GM19043 (cell line): ENCODE measurements around the gene RPS6KA5.
"Not testable (repeated sequence)": the region's sequence is repeated elsewhere in the genome, so short reads cannot be mapped to it uniquely, and the experiment has no call there.

Experiments
- ATAC-seq: cut with Tn5 transposase; IDR thresholded peaks from one replicate; pipeline ENCODE4 v1.9.1; 2021; ENCODE audit warnings: low read depth; ENCODE audit not compliant: unreplicated experiment

The RPS6KA5 gene

DNA sequence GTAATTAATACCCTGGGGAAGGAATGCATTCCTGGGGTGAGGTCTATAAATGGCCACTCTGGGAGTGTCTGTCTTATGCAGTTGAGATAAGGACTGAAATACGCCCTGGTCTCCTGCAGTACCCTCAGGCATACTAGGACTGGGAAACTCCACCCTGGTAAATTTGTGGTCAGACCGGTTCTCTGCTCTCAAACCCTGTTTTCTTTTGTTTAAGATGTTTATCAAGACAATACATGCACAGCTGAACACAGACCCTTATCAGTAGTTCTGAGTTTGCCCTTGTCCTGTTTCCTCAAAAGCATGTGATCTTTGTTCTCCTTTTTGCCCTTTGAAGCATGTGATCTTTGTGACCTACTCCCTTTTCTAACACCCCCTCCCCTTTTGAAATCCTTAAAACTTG is 106.8 kb downstream of the RPS6KA5 start:
- not testable (repeated sequence) for ATAC-seq

- no peak for ATAC-seq
Measured at GRCh38 chr14:90943367-90943766, 117.1 kb downstream of the RPS6KA5 start.

- no peak for ATAC-seq
Measured at GRCh38 chr14:90942511-90942910, 117.9 kb downstream of the RPS6KA5 start.

DNA sequence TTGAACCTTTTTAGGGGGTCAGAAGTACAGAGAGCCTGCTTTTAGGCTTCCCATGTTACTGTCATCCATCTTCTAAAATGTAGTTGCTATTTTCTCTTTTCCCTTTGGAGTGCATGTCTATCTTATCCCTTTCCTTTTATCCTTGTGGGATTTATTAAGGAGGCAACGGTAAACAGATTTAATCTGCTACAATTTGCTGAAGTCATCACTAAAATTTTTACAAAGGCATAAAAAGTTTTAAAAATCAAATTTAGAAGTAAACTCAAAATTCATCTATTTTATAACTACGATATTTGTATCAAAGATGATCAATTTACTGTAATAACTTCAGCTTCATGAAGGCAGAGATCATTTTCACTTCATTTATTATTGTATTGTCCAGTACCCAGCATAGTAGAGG is 118.7 kb downstream of the RPS6KA5 start:
- no peak for ATAC-seq

- ATAC-seq, result no peak
Measured at GRCh38 chr14:90940318-90940962, 120.0 kb downstream of the RPS6KA5 start.

DNA sequence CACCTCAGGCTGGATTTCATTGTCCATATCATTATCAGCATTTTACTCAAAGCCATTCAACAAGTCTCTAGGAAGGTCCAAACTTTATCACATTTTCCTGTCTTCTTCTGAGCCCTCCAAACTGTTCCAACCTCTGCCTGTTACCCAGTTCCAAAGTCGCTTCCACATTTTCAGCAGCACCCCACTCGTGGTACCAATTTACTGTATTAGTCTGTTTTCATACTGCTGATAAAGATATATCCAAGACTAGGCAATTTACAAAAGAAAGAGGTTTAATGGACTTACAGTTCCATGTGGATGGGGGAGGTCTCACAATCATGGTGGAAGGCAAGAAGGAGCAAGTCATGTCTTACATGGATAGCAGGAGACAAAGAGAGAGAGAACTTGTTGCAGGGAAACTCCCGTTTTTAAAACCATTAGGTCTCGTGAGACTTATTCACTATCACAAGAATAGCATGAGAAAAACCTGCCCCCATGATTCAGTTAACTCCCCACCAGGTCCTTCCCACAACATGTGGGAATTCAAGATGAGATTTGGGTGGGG is 121.1 kb downstream of the RPS6KA5 start:
- ATAC-seq, result not testable (repeated sequence)

DNA sequence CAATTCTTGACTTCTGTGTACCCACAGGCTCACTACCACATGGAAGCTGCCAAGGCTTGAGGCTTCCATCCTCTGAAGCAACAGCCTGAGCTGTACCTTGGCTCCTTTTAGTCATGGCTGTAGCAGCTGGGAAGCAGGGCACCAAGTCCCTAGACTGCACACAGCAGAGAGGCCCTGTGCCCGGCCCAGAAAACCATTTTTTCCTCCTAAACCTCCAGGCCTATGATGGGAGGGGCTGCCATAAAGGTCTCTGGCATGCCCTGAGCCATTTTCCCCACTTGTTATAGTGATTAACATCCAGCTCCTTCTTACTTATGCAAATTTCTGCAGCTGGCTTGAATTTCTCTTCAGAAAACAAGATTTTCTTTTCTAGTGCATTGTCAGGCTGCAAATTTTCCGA is 121.8 kb downstream of the RPS6KA5 start:
- ATAC-seq, result no peak

GRCh38 chr14:90936757-90937440 is 123.5 kb downstream of the RPS6KA5 start:
- ATAC-seq, result no peak

DNA sequence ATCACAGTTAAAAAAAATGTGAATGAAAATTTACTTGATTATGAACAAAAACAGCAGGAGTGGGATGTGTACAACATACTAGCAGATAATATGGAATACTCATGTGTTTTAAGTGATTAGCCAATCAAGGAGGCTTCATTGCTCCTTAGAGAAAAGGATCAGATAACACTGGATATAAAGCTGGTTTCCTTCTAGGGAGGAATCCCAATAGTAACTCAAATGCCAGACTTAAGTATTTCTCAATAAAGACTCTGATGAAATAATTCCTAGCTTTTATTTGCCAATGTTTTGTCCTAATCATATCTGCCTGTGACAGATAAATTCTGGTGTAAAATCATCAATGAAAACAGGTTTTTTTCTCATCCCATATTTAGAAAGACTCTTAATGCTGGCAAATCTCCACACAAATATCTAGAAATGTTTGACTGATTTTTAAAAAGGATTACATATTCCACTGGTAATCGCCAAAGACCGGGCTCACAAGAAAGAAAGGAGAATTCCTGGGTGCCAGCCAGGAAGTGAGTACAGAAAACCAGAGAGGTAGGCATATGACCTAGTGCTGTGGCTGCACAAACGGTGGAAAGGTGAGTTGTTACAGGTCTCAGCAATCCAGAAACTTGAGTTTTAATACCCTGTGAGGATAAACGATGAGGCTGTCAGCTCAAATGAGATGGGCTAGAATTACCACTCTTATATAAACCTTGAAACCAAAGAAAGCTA is 135.7 kb downstream of the RPS6KA5 start:
- no peak for ATAC-seq

DNA sequence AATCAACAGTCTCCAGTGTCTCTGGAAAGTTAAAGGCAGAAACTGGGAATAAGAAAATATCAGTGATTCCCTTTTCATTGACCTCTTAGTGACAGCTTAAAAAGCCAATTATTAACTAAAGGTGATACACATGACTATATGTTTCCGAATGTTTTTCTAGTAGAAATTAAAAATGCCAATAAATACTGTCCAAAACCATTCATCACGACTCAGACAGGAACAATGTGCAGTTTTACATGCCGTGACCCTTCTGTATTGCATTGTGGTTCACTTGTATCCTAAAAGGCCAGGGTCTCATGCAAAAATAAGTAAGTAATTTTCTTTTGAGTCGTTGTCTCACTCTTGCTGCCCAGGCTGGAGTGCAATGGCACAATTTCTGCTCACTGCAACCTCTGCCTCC is 138.3 kb downstream of the RPS6KA5 start:
- no peak for ATAC-seq

GRCh38 chr14:90911121-90911520 is 149.3 kb downstream of the RPS6KA5 start:
- no peak for ATAC-seq

- ATAC-seq, result no peak
Measured at GRCh38 chr14:90907178-90907577, 153.3 kb downstream of the RPS6KA5 start.

GRCh38 chr14:90905531-90905930 is 154.9 kb downstream of the RPS6KA5 start:
- peak; percentile 83 for ATAC-seq

GRCh38 chr14:90903101-90903500 is 157.3 kb downstream of the RPS6KA5 start:
- peak; percentile 56 for ATAC-seq

DNA sequence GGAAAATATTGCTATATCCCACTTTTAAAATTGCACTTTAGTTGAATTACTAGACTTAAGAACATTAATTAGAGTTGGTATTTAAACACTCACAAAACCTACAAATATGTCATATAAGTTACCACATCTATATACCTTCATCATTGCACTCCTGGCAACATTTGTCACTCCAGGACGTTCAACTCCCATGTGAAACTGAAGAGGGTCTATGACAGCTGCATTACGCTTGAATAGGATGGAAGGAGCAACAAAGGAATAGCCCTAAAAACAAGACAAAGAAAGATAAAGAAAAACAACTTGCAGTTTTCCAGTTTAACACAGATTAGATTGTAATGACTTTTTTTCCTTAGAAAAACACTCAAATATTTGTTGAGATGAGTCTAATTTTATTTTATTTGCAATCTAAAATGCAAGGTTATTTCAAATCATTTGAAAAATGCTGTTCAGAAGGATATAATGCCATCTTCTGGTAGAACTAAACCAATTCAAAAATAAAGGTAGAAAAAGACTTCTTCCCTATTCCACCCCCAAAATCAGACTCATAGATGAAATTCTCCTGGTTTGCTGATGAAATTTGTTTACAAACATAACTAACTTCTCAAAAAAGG is 159.9 kb downstream of the RPS6KA5 start:
- no peak for ATAC-seq

DNA sequence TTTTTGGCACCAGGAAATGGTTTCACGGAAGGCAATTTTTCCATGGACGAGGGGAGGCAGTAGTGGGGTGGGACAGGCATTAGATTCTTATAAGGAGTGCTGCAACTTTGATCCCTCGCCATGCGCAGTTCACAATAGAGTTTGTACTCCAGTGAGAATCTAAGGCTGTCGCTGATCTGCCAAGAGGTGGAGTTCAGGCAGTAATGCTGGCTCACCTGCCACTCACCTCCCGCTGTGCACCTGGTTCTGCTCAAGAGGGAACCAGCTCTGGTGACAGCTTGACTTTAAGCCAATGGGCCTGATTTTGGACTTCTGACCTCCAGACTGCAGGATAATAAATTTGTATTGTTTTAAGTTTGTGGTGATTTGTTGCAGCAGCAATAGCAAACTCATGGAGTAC is 163.4 kb downstream of the RPS6KA5 start:
- ATAC-seq, result no peak

- ATAC-seq, result no peak
Measured at GRCh38 chr14:90894241-90894640, 166.2 kb downstream of the RPS6KA5 start.

DNA sequence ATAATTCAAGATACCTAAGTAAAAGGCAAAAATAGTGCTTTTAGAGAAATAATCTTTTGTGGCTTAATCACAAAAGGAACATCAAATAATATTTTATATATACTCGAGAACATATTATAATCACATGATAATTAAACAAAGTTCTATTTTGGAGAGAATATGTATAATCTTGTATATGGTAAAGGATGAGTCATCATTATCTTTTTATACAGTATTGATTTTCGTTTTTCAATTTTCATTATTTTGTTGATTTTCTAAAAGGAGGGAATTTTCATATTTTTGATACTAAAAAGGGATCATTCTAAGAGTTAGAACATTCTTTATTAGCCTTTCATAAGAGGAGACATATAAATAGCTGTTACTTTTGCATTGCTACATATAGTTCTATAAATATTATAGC is 166.9 kb downstream of the RPS6KA5 start:
- no peak for ATAC-seq

DNA sequence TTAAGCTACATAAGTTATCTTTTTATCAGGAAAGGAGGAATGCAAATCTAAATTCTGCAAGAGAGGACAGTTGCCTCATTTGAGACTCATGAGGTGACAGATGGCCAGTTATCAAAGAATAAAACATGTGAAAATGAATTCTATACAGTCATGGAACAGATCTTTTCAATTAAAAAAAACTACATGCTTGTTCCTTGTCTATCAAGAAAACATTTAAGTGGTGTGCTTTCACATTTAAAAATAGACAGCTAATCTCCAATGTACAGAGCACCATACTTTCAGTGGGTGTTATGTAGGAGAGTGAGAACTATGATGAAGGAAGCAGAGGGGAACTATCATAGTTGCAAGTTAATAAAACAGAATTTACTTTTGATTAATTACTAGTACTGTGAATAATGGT is 167.5 kb downstream of the RPS6KA5 start:
- ATAC-seq, result no peak

- ATAC-seq, result no peak
Measured at GRCh38 chr14:90891326-90891725, 169.1 kb downstream of the RPS6KA5 start.
